ENCODE measurements around the gene GPR37L1. TPM values are rescaled to one million over a fixed set of nuclear protein-coding genes. Genes with fewer than 3 reads are reported as not detected.

The GPR37L1 gene
- polyA plus RNA-seq, 3 donors, result 0.04 to 0.06 TPM; not detected in 1

- no peak for DNase-seq (ENCODE audit: extremely low read depth in 1 of 11, low read depth in 9 of 11, low spot score in 4 of 11)
Measured at GRCh38 chr1:202181586-202181985, 58.9 kb downstream of the GPR37L1 start.

DNA sequence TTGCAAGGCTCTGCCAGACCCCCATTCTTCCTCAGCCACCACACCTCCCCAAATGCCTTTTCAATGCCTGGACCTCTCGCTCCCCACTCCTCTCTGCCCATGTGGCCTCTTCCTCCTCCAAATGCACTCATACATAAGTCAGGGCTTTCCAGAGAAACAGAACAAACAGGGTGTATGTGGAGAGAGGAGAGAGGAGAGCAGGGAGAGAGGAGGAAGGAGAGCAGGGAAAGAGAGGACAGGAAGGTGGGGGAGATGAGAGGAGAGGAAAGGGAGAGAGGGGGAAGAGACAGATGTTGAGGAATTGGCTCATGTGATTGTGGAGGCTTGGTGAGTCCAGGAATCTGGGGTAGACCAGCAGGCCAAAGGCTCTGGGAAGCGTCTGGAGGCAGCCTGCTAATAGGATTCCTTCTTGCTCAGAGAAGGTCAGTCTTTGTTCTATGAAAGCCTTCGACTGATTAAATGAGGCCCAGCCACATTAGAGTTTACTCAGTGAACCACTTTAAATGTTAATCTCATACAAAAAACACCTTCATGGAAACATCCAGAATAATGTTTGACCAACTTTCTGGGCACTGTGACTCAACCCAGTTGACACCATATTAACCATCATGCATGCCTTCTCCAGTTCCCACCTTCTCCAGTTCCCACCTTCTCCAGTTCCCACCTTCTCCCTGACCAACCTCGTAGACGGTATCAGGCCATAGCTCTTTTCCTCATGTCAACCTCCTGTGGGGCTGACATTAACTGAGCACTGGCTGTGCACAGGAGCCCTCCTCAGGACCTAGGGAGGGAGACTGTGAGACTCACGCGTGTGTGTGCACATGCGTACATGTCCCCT is 59.5 kb downstream of the GPR37L1 start:
- DNase-seq (ENCODE audit: extremely low read depth in 1 of 11, low read depth in 9 of 11, low spot score in 4 of 11), result no peak

Other genes with a start within 250 kb of the GPR37L1 start
- gene SHISA4, start 234.0 kb upstream of the GPR37L1 start, polyA plus RNA-seq (ENCODE audit: insufficient read length in 3 of 3), result 10 to 100 TPM; 12.6 to 16.5 (median 14.2) TPM
- gene LMOD1, start 176.4 kb upstream of the GPR37L1 start, polyA plus RNA-seq (ENCODE audit: insufficient read length in 3 of 3), result 1 to 10 TPM; 3.4 to 5.2 (median 4.3) TPM
- 10 to 100 TPM; 62.9 to 67.9 (median 63.4) TPM for gene TIMM17A, start 167.4 kb upstream of the GPR37L1 start, polyA plus RNA-seq (ENCODE audit: insufficient read length in 3 of 3)
- gene RNPEP, start 140.3 kb upstream of the GPR37L1 start, polyA plus RNA-seq (ENCODE audit: insufficient read length in 3 of 3), result 10 to 100 TPM; 62.5 to 69.6 (median 63.3) TPM
- 10 to 100 TPM; 40.7 to 84.8 (median 40.8) TPM for gene ELF3, start 112.3 kb upstream of the GPR37L1 start, polyA plus RNA-seq (ENCODE audit: insufficient read length in 3 of 3)
- 10 to 100 TPM; 41.4 to 43.3 (median 42.3) TPM for gene ARL8A, start 21.8 kb downstream of the GPR37L1 start, polyA plus RNA-seq (ENCODE audit: insufficient read length in 3 of 3)
- gene PTPN7, start 37.7 kb downstream of the GPR37L1 start, polyA plus RNA-seq (ENCODE audit: insufficient read length in 3 of 3), result 1 to 10 TPM; 1.0 to 1.7 (median 1.0) TPM
- gene LGR6, start 70.9 kb downstream of the GPR37L1 start, polyA plus RNA-seq (ENCODE audit: insufficient read length in 3 of 3), result 1 to 10 TPM in 2 of 3 donors, under 1 TPM in 1; 0.70 to 1.5 (median 1.0) TPM
- 10 to 100 TPM; 24.5 to 37.5 (median 35.4) TPM for gene UBE2T, start 219.0 kb downstream of the GPR37L1 start, polyA plus RNA-seq (ENCODE audit: insufficient read length in 3 of 3)
- 10 to 100 TPM; 17.4 to 24.0 (median 19.2) TPM for gene PPP1R12B, start 225.8 kb downstream of the GPR37L1 start, polyA plus RNA-seq (ENCODE audit: insufficient read length in 3 of 3)

Data from renal cortex interstitium (tissue), 11 donors.